ENCODE measurements around the gene ADCY4.
"Not testable (repeated sequence)": the region's sequence is repeated elsewhere in the genome, so short reads cannot be mapped to it uniquely, and the experiment has no call there.

ADCY4 gene

DNA sequence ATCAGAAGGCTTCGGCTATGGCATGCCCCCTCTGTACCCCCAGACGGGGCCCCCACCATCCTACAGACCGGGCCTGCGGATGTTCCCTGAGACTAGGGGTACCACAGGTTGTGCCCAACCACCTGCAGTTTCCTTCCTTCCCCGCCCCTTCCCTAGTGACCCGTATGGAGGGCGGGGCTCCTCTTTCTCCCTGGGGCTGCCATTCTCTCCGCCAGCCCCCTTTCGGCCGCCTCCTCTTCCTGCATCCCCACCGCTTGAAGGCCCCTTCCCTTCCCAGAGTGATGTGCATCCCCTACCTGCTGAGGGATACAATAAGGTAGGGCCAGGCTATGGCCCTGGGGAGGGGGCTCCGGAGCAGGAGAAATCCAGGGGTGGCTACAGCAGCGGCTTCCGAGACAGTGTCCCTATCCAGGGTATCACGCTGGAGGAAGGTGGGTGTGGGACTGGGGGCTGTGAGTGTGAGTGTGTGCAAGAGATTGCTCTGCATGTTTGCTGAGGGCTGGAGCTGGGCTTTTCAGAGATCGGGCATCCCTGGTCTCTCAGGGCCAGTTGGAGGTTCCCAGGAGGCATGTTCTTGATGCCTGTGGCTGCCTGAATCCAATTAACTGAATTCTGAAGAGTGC, 41.7 kb upstream of the ADCY4 start:
- H3K27me3 ChIP-seq (ENCODE audit: insufficient read depth, low read length) = no peaks in the 10 kb centered on the region
- H3K79me2 ChIP-seq (ENCODE audit: control insufficient read depth, insufficient read depth, low read length, unreplicated experiment) = no peaks in the 10 kb centered on the region
- peaks cover 8% of the 10 kb centered on the region; the same call in 1 of the 2 replicates for H3K36me3 ChIP-seq (ENCODE audit: insufficient read depth, low read length)
- H2AFZ ChIP-seq (ENCODE audit: low read length, unreplicated experiment) = no peak overlapping the region
- no peak overlapping the region for H3K4me3 ChIP-seq (ENCODE audit: low read depth, low read length)
- H3K27ac ChIP-seq (ENCODE audit: low read depth, low read length) = no peak overlapping the region
- H3K4me1 ChIP-seq (ENCODE audit: control insufficient read depth, insufficient read depth, low read length, unreplicated experiment) = peaks cover 16% of the 10 kb centered on the region

GRCh38 chr14:24372701-24373416, 38.0 kb upstream of the ADCY4 start:
- Histone ChIP-seq H3K4me1 (ENCODE audit: control insufficient read depth, insufficient read depth, low read length, unreplicated experiment) (peaks cover 33% of the 10 kb centered on the region), H3K4me3 (ENCODE audit: low read depth, low read length) (no peak overlapping the region), H3K79me2 (ENCODE audit: control insufficient read depth, insufficient read depth, low read length, unreplicated experiment) (peaks cover 6% of the 10 kb centered on the region), H3K36me3 (ENCODE audit: insufficient read depth, low read length) (peaks cover 8% of the 10 kb centered on the region; the same call in 1 of the 2 replicates), H3K27me3 (ENCODE audit: insufficient read depth, low read length) (no peaks in the 10 kb centered on the region), H2AFZ (ENCODE audit: low read length, unreplicated experiment) (no peak overlapping the region), H3K27ac (ENCODE audit: low read depth, low read length) (peak overlapping the region; percentile 28; the same call in 1 of the 2 replicates)

GRCh38 chr14:24371605-24372004, 36.7 kb upstream of the ADCY4 start:
- not testable (repeated sequence) for H2AFZ ChIP-seq (ENCODE audit: low read length, unreplicated experiment); H3K79me2 ChIP-seq (ENCODE audit: control insufficient read depth, insufficient read depth, low read length, unreplicated experiment); H3K36me3 ChIP-seq (ENCODE audit: insufficient read depth, low read length); H3K4me3 ChIP-seq (ENCODE audit: low read depth, low read length); H3K27ac ChIP-seq (ENCODE audit: low read depth, low read length); H3K27me3 ChIP-seq (ENCODE audit: insufficient read depth, low read length)
- H3K4me1 ChIP-seq (ENCODE audit: control insufficient read depth, insufficient read depth, low read length, unreplicated experiment) = peaks cover 41% of the 10 kb centered on the region

DNA sequence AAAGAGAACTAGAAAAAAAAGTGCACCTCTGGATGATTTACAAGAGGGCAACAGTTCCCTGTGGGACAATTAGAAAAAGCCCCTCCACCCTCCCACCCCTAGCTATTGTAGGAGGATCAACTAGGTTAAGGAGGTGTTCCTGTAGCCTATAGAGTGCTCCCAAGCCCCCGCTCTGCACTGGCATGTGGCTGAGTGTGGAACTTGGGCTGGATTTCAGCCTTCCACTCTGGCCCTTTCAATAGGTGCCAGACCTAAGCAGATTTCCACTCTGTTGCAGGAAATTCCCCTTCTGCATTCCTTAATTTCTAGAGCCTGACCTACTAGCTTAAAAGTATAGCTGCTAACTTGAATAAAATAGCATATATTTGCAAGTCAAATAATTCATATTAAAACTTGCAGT, 35.9 kb upstream of the ADCY4 start:
- H3K36me3 ChIP-seq (ENCODE audit: insufficient read depth, low read length) = peaks cover 4% of the 10 kb centered on the region; the same call in 1 of the 2 replicates
- H3K4me3 ChIP-seq (ENCODE audit: low read depth, low read length) = no peak overlapping the region
- no peak overlapping the region for H3K27ac ChIP-seq (ENCODE audit: low read depth, low read length)
- peaks cover 44% of the 10 kb centered on the region for H3K4me1 ChIP-seq (ENCODE audit: control insufficient read depth, insufficient read depth, low read length, unreplicated experiment)
- H3K79me2 ChIP-seq (ENCODE audit: control insufficient read depth, insufficient read depth, low read length, unreplicated experiment) = peaks cover 6% of the 10 kb centered on the region
- H2AFZ ChIP-seq (ENCODE audit: low read length, unreplicated experiment) = no peak overlapping the region
- no peaks in the 10 kb centered on the region for H3K27me3 ChIP-seq (ENCODE audit: insufficient read depth, low read length)

DNA sequence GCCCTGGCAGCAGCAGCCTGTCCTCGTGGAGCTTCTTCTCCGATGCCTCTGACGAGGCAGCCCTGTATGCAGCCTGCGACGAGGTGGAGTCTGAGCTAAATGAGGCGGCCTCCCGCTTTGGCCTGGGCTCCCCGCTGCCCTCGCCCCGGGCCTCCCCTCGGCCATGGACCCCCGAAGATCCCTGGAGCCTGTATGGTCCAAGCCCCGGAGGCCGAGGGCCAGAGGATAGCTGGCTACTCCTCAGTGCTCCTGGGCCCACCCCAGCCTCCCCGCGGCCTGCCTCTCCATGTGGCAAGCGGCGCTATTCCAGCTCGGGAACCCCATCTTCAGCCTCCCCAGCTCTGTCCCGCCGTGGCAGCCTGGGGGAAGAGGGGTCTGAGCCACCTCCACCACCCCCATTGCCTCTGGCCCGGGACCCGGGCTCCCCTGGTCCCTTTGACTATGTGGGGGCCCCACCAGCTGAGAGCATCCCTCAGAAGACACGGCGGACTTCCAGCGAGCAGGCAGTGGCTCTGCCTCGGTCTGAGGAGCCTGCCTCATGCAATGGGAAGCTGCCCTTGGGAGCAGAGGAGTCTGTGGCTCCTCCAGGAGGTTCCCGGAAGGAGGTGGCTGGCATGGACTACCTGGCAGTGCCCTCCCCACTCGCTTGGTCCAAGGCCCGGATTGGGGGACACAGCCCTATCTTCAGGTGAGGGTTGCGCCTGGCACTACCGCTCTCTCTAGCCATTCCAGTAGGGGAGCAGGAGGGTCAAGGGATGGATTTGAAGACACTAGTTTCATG, 35.2 kb upstream of the ADCY4 start:
- Histone ChIP-seq H3K79me2 (ENCODE audit: control insufficient read depth, insufficient read depth, low read length, unreplicated experiment) (peaks cover 6% of the 10 kb centered on the region), H3K4me1 (ENCODE audit: control insufficient read depth, insufficient read depth, low read length, unreplicated experiment) (peaks cover 48% of the 10 kb centered on the region), H2AFZ (ENCODE audit: low read length, unreplicated experiment) (no peak overlapping the region), H3K36me3 (ENCODE audit: insufficient read depth, low read length) (peaks cover 4% of the 10 kb centered on the region; the same call in 1 of the 2 replicates), H3K27ac (ENCODE audit: low read depth, low read length) (no peak overlapping the region), H3K4me3 (ENCODE audit: low read depth, low read length) (no peak overlapping the region; the same call in 1 of the 2 replicates), H3K27me3 (ENCODE audit: insufficient read depth, low read length) (no peaks in the 10 kb centered on the region)

GRCh38 chr14:24369463-24369862, 34.6 kb upstream of the ADCY4 start:
- H3K27ac ChIP-seq (ENCODE audit: low read depth, low read length) = no peak overlapping the region
- H3K27me3 ChIP-seq (ENCODE audit: insufficient read depth, low read length) = no peaks in the 10 kb centered on the region
- H2AFZ ChIP-seq (ENCODE audit: low read length, unreplicated experiment) = no peak overlapping the region
- peaks cover 53% of the 10 kb centered on the region for H3K4me1 ChIP-seq (ENCODE audit: control insufficient read depth, insufficient read depth, low read length, unreplicated experiment)
- H3K79me2 ChIP-seq (ENCODE audit: control insufficient read depth, insufficient read depth, low read length, unreplicated experiment) = peaks cover 6% of the 10 kb centered on the region
- H3K36me3 ChIP-seq (ENCODE audit: insufficient read depth, low read length) = peaks cover 4% of the 10 kb centered on the region; the same call in 1 of the 2 replicates
- peak overlapping the region; percentile 99 for H3K4me3 ChIP-seq (ENCODE audit: low read depth, low read length)

- peak overlapping the region; percentile 99 for H3K4me3 ChIP-seq (ENCODE audit: low read depth, low read length)
Observed at GRCh38 chr14:24368562-24369252, 33.8 kb upstream of the ADCY4 start.

GRCh38 chr14:24368212-24368561, 33.3 kb upstream of the ADCY4 start:
- H3K36me3 ChIP-seq (ENCODE audit: insufficient read depth, low read length) = no peaks in the 10 kb centered on the region; the same call in 1 of the 2 replicates
- no peaks in the 10 kb centered on the region for H3K27me3 ChIP-seq (ENCODE audit: insufficient read depth, low read length)
- H3K4me3 ChIP-seq (ENCODE audit: low read depth, low read length) = peak overlapping the region; percentile 99
- peak overlapping the region; percentile 83 for H3K27ac ChIP-seq (ENCODE audit: low read depth, low read length)
- peaks cover 6% of the 10 kb centered on the region for H3K79me2 ChIP-seq (ENCODE audit: control insufficient read depth, insufficient read depth, low read length, unreplicated experiment)
- H3K4me1 ChIP-seq (ENCODE audit: control insufficient read depth, insufficient read depth, low read length, unreplicated experiment) = peaks cover 53% of the 10 kb centered on the region
- H2AFZ ChIP-seq (ENCODE audit: low read length, unreplicated experiment) = peak overlapping the region; percentile 87

More at GRCh38 chr14:24368562-24369252, 33.8 kb upstream of the ADCY4 start:
- Histone ChIP-seq H2AFZ (ENCODE audit: low read length, unreplicated experiment) (peak overlapping the region; percentile 87), H3K4me1 (ENCODE audit: control insufficient read depth, insufficient read depth, low read length, unreplicated experiment) (peaks cover 53% of the 10 kb centered on the region), H3K36me3 (ENCODE audit: insufficient read depth, low read length) (peaks cover 1% of the 10 kb centered on the region; the same call in 1 of the 2 replicates), H3K27me3 (ENCODE audit: insufficient read depth, low read length) (no peaks in the 10 kb centered on the region), H3K27ac (ENCODE audit: low read depth, low read length) (peak overlapping the region; percentile 83), H3K79me2 (ENCODE audit: control insufficient read depth, insufficient read depth, low read length, unreplicated experiment) (peaks cover 6% of the 10 kb centered on the region)

- H3K79me2 ChIP-seq (ENCODE audit: control insufficient read depth, insufficient read depth, low read length, unreplicated experiment) = peaks cover 6% of the 10 kb centered on the region
- H3K27ac ChIP-seq (ENCODE audit: low read depth, low read length) = peak within 1 kb of the TSS; percentile 91
- H3K4me3 ChIP-seq (ENCODE audit: low read depth, low read length) = peak within 1 kb of the TSS; percentile 99
- peaks cover 48% of the 10 kb centered on the region for H3K4me1 ChIP-seq (ENCODE audit: control insufficient read depth, insufficient read depth, low read length, unreplicated experiment)
- no peaks in the 10 kb centered on the region for H3K27me3 ChIP-seq (ENCODE audit: insufficient read depth, low read length)
- H3K36me3 ChIP-seq (ENCODE audit: insufficient read depth, low read length) = no peaks in the 10 kb centered on the region; the same call in 1 of the 2 replicates
- H2AFZ ChIP-seq (ENCODE audit: low read length, unreplicated experiment) = peak within 1 kb of the TSS; percentile 87
Observed at GRCh38 chr14:24367514-24368211, 32.8 kb upstream of the ADCY4 start, which contains the start of gene NFATC4. Gene NFATC4 (plus strand): TSS chr14:24368184. CDS start chr14:24368341, 157 bp downstream.

Data from ACC112 (cell line).